HepG2 (cell line): ENCODE measurements around the gene EFS. TPM values are rescaled to one million over a fixed set of nuclear protein-coding genes. Genes with fewer than 3 reads are reported as not detected.

Experiments
- AHDC1 ChIP-seq: sonication (generic); formaldehyde crosslinking; IDR thresholded peaks from 2 replicates; pipeline ENCODE4 v1.5.1; 2020; ENCODE audit warnings: mild to moderate bottlenecking, missing genetic modification reagents, borderline replicate concordance
- BRF2 ChIP-seq: sonication (generic); formaldehyde crosslinking; IDR thresholded peaks from 2 replicates; pipeline ENCODE4 v1.8.1; 2022; ENCODE audit warnings: mild to moderate bottlenecking, missing genetic modification reagents
- EHMT2 ChIP-seq: fragments of 200-600 bp; sonication (generic); IDR thresholded peaks from 2 replicates; pipeline ENCODE4 v1.7.0; 2017; ENCODE audit warnings: antibody characterized with exemption, low read depth, low read length, borderline replicate concordance
- GFI1 ChIP-seq: sonication (generic); formaldehyde crosslinking; IDR thresholded peaks from 2 replicates; pipeline ENCODE4 v1.5.0; 2020; ENCODE audit warnings: missing genetic modification reagents, mild to moderate bottlenecking, borderline replicate concordance
- HOXA5 ChIP-seq: sonication (generic); formaldehyde crosslinking; IDR thresholded peaks from 2 replicates; pipeline ENCODE4 v1.4.0; 2020; ENCODE audit warnings: missing genetic modification reagents
- NONO ChIP-seq, 2 experiments: fragments of 450-650 bp in 1 of 2; sonication (generic) in 1 of 2; formaldehyde crosslinking in 1 of 2; IDR thresholded peaks in 1 of 2; conservative IDR thresholded peaks in 1 of 2; 2 replicates each; pipeline versions ENCODE4 v1.6.1 to v1.8.0; 2017 to 2022; ENCODE audit warnings: mild to moderate bottlenecking in 1 of 2, missing genetic modification reagents in 1 of 2, moderate library complexity in 1 of 2
- NR2F1 ChIP-seq, 2 experiments: fragments of 450-650 bp in 1 of 2; formaldehyde crosslinking in 1 of 2; IDR thresholded peaks; 2 replicates each; pipeline versions ENCODE4 v1.5.0 to v1.6.1; 2016 to 2020; ENCODE audit warnings: mild to moderate bottlenecking in 1 of 2, missing compliant biosample characterization in 1 of 2, missing genetic modification reagents in 1 of 2, moderate library complexity in 1 of 2
- NR2F6 ChIP-seq, 2 experiments: IDR thresholded peaks; 2 replicates each; pipeline ENCODE4 v1.6.1; 2016; ENCODE audit warnings: antibody characterized with exemption in 1 of 2, mild to moderate bottlenecking in 1 of 2
- SMAD3 ChIP-seq: sonication (generic); formaldehyde crosslinking; IDR thresholded peaks from 2 replicates; pipeline ENCODE4 v1.4.0; 2020; ENCODE audit warnings: missing genetic modification reagents
- TEAD2 ChIP-seq: sonication (generic); formaldehyde crosslinking; IDR thresholded peaks from 2 replicates; pipeline ENCODE4 v1.9.0; 2021; ENCODE audit warnings: missing genetic modification reagents
- USF2 ChIP-seq, 2 experiments: sonication (generic) in 1 of 2; formaldehyde crosslinking in 1 of 2; IDR thresholded peaks; 2 replicates each; pipeline versions ENCODE4 v1.5.1 to v1.6.1; 2011 to 2020; ENCODE audit warnings: borderline replicate concordance in 1 of 2, low read depth in 1 of 2, low read length in 1 of 2, mild to moderate bottlenecking in 1 of 2, missing genetic modification reagents in 1 of 2, moderate library complexity in 1 of 2
- ZBTB4 ChIP-seq: sonication (generic); formaldehyde crosslinking; IDR thresholded peaks from 2 replicates; pipeline ENCODE4 v1.4.0; 2020; ENCODE audit warnings: missing genetic modification reagents, mild to moderate bottlenecking, borderline replicate concordance
- ZIK1 ChIP-seq: sonication (generic); formaldehyde crosslinking; IDR thresholded peaks from 2 replicates; pipeline ENCODE4 v1.5.0; 2020; ENCODE audit warnings: mild to moderate bottlenecking, low read depth, missing genetic modification reagents, borderline replicate concordance
- ZNF83 ChIP-seq: sonication (generic); formaldehyde crosslinking; IDR thresholded peaks from 2 replicates; pipeline ENCODE4 v1.4.0; 2020; ENCODE audit warnings: missing genetic modification reagents, mild to moderate bottlenecking, borderline replicate concordance
- polyA plus RNA-seq, 8 experiments: library from polyadenylated mRNA; depleted of rRNA in 3 of 8; stranded (reverse) in 7 of 8; unstranded in 1 of 8; fragments of >200 nt; fragmentation: Illumina TruSeq in 4 of 8; extraction: Trizol in 4 of 8; gene quantifications; 2 replicates each; pipeline versions ENCODE4 v1.2.1 to v1.2.3, GENCODE V29; 2011 to 2016; ENCODE audit warnings: low read depth in 4 of 8, missing spikeins in 1 of 8, mixed read lengths in 1 of 8; ENCODE audit not compliant: insufficient read depth in 1 of 8
- total RNA-seq, 5 experiments: library from RNA; depleted of rRNA; stranded (reverse); fragments of >200 nt; fragmentation: Illumina TruSeq; extraction: Trizol; gene quantifications; 2 replicates each; pipeline ENCODE4 v1.2.3, GENCODE V29; 2016; ENCODE audit warnings: low read depth in 1 of 5

EFS gene
- total and polyA plus RNA-seq, 2 of the 13 experiments (the other 11 are each of a cell fraction or from before 2014, with no cell fraction given): not detected

GRCh38 chr14:23306412-23307145 lies 58.4 kb downstream of the EFS start, which contains the start of gene BCL2L2 (continued):
- TF ChIP-seq NONO (IDR thresholded peaks at IDR 0.05) (peak; percentile 81; the same call in 1 of the 2 replicates), NONO (CRISPR knock-in tag; conservative IDR thresholded peaks at IDR 0.05) (no peak), USF2 (IDR thresholded peaks at IDR 0.05; ENCODE audit: low read depth, low read length) (no peak; the same call in 1 of the 2 replicates), USF2 (CRISPR knock-in tag; IDR thresholded peaks at IDR 0.05; ENCODE audit: borderline replicate concordance) (peak; percentile 59; the same call in 1 of the 2 replicates), ZNF83 (no peak; the same call in 1 of the 2 replicates), SMAD3 (CRISPR knock-in tag) (peak; percentile 54), ZBTB4 (CRISPR knock-in tag) (peak; percentile 89), GFI1 (no peak), HOXA5 (CRISPR knock-in tag) (peak; percentile 96), ZIK1 (CRISPR knock-in tag) (no peak; the same call in 1 of the 2 replicates), NR2F1 (CRISPR knock-in tag; IDR thresholded peaks at IDR 0.05) (peak; percentile 13 to 37; a peak in 1 of 4 replicates), EHMT2 (no peak), TEAD2 (no peak), AHDC1 (CRISPR knock-in tag) (no peak), BRF2 (peak; percentile 77; the same call in 1 of the 2 replicates), NR2F6 (IDR thresholded peaks at IDR 0.05) (peak; percentile 10; the same call in 1 of the 2 replicates), NR2F6 (CRISPR knock-in tag; IDR thresholded peaks at IDR 0.05) (peak; percentile 85)
